SJCRH30 (cell line): ENCODE results near the gene LRBA. TPM values are rescaled to one million over a fixed set of nuclear protein-coding genes. Genes with fewer than 3 reads are reported as not detected.

Experiments used
- DNase-seq, 2 experiments: peaks; one replicate each; pipeline ENCODE4 v3.0.0-alpha.2; 2015 to 2020
- H3K27ac ChIP-seq: fragments of 250-450 bp; sonication (Bioruptor Pico); 2 replicates; pipeline ENCODE4 v1.5.1; 2020; ENCODE audit warnings: mild to moderate bottlenecking, moderate library complexity
- H3K27me3 ChIP-seq: fragments of 250-450 bp; sonication (Bioruptor Pico); 2 replicates; pipeline ENCODE4 v1.5.1; 2020; ENCODE audit warnings: mild to moderate bottlenecking, moderate library complexity
- H3K36me3 ChIP-seq: fragments of 250-450 bp; sonication (Bioruptor Pico); 2 replicates; pipeline ENCODE4 v1.5.1; 2020; ENCODE audit warnings: mild to moderate bottlenecking, moderate library complexity
- H3K4me1 ChIP-seq: fragments of 250-450 bp; sonication (Bioruptor Pico); 2 replicates; pipeline ENCODE4 v1.5.1; 2020; ENCODE audit warnings: mild to moderate bottlenecking, moderate library complexity
- H3K4me3 ChIP-seq: fragments of 250-450 bp; sonication (Bioruptor Pico); 2 replicates; pipeline ENCODE4 v1.5.1; 2020; ENCODE audit warnings: mild to moderate bottlenecking, moderate library complexity
- H3K9me3 ChIP-seq: fragments of 250-450 bp; sonication (Bioruptor Pico); replicated peaks from 2 replicates; pipeline ENCODE4 v1.5.1; 2020; ENCODE audit warnings: mild to moderate bottlenecking, moderate library complexity
- total RNA-seq: library from RNA; depleted of rRNA; stranded (reverse); fragments of >200 nt; shearing (Covaris generic); gene quantifications from 2 replicates; pipeline ENCODE4 v1.2.3, GENCODE V29; 2014; rRNA removed

Gene LRBA
- total RNA-seq, 1 experiment from 2014 or later = 25.9 TPM

GRCh38 chr4:150224896-150225591, 790.0 kb downstream of the LRBA start:
- no peak for DNase-seq
- no peaks in the 10 kb centered on the region for H3K27me3 ChIP-seq
- H3K27ac ChIP-seq = no peak overlapping the region
- no peak overlapping the region for H3K4me3 ChIP-seq
- H3K36me3 ChIP-seq = no peaks in the 10 kb centered on the region
- no peaks in the 10 kb centered on the region for H3K4me1 ChIP-seq
- no peaks in the 10 kb centered on the region for H3K9me3 ChIP-seq

GRCh38 chr4:150219841-150220240, 795.2 kb downstream of the LRBA start:
- Histone ChIP-seq H3K4me3 (no peak overlapping the region), H3K36me3 (no peaks in the 10 kb centered on the region), H3K9me3 (no peaks in the 10 kb centered on the region), H3K4me1 (no peaks in the 10 kb centered on the region), H3K27ac (no peak overlapping the region), H3K27me3 (no peaks in the 10 kb centered on the region)
- no peak for DNase-seq

GRCh38 chr4:150218447-150218846, 796.6 kb downstream of the LRBA start:
- no peaks in the 10 kb centered on the region for H3K4me1 ChIP-seq
- H3K9me3 ChIP-seq = no peaks in the 10 kb centered on the region
- H3K27me3 ChIP-seq = no peaks in the 10 kb centered on the region
- H3K4me3 ChIP-seq = no peak overlapping the region
- no peak for DNase-seq
- no peak overlapping the region for H3K27ac ChIP-seq
- no peaks in the 10 kb centered on the region for H3K36me3 ChIP-seq

- Histone ChIP-seq H3K9me3 (no peaks in the 10 kb centered on the region), H3K36me3 (no peaks in the 10 kb centered on the region), H3K4me1 (no peaks in the 10 kb centered on the region), H3K27ac (no peak overlapping the region), H3K27me3 (no peaks in the 10 kb centered on the region), H3K4me3 (no peak overlapping the region)
- DNase-seq = no peak
Measured at GRCh38 chr4:150217808-150218207, 797.3 kb downstream of the LRBA start.

- no peak overlapping the region for H3K4me3 ChIP-seq
- H3K27me3 ChIP-seq = no peaks in the 10 kb centered on the region
- no peaks in the 10 kb centered on the region for H3K4me1 ChIP-seq
- no peak for DNase-seq
- no peaks in the 10 kb centered on the region for H3K36me3 ChIP-seq
- no peak overlapping the region for H3K27ac ChIP-seq
- no peaks in the 10 kb centered on the region for H3K9me3 ChIP-seq
Measured at GRCh38 chr4:150217192-150217591, 797.9 kb downstream of the LRBA start.

- H3K9me3 ChIP-seq = no peaks in the 10 kb centered on the region
- no peak overlapping the region for H3K4me3 ChIP-seq
- H3K4me1 ChIP-seq = no peaks in the 10 kb centered on the region
- H3K27ac ChIP-seq = no peak overlapping the region
- H3K36me3 ChIP-seq = no peaks in the 10 kb centered on the region
- no peaks in the 10 kb centered on the region for H3K27me3 ChIP-seq
- DNase-seq = no peak
Measured at GRCh38 chr4:150216726-150217125, 798.4 kb downstream of the LRBA start.

- H3K27me3 ChIP-seq = no peaks in the 10 kb centered on the region
- H3K27ac ChIP-seq = no peak overlapping the region
- no peak for DNase-seq
- H3K9me3 ChIP-seq = no peaks in the 10 kb centered on the region
- no peaks in the 10 kb centered on the region for H3K4me1 ChIP-seq
- no peak overlapping the region for H3K4me3 ChIP-seq
- no peaks in the 10 kb centered on the region for H3K36me3 ChIP-seq
Measured at GRCh38 chr4:150215601-150216000, 799.5 kb downstream of the LRBA start.

Other genes with a start within 250 kb of the LRBA start
- gene RPS3A, start 84.3 kb upstream of the LRBA start, total RNA-seq = 3,203 and 3,356 TPM in 2 replicates